D721Med (cell line): ENCODE measurements around the gene CORO1C.

Source experiments
- DNase-seq: peaks from one replicate; pipeline ENCODE4 v3.0.0; 2011; ENCODE audit warnings: low spot score; ENCODE audit not compliant: insufficient read length
- FAIRE-seq: peaks from 2 replicates; lab custom pipeline; 2011; peaks lifted over from hg19 to GRCh38; lab: Jason Lieb, UNC
- TF ChIP-seq, protein P1 (sequence below): IDR thresholded peaks from 2 replicates; pipeline ENCODE4 v1.5.1; 2012; ENCODE audit warnings: mild to moderate bottlenecking, control low read depth; ENCODE audit not compliant: insufficient read depth; ENCODE audit errors: missing control alignments

Gene CORO1C

GRCh38 chr12:108670066-108670631, 61.2 kb downstream of the CORO1C start:
- no peak for DNase-seq
- TF ChIP-seq, protein P1, sequence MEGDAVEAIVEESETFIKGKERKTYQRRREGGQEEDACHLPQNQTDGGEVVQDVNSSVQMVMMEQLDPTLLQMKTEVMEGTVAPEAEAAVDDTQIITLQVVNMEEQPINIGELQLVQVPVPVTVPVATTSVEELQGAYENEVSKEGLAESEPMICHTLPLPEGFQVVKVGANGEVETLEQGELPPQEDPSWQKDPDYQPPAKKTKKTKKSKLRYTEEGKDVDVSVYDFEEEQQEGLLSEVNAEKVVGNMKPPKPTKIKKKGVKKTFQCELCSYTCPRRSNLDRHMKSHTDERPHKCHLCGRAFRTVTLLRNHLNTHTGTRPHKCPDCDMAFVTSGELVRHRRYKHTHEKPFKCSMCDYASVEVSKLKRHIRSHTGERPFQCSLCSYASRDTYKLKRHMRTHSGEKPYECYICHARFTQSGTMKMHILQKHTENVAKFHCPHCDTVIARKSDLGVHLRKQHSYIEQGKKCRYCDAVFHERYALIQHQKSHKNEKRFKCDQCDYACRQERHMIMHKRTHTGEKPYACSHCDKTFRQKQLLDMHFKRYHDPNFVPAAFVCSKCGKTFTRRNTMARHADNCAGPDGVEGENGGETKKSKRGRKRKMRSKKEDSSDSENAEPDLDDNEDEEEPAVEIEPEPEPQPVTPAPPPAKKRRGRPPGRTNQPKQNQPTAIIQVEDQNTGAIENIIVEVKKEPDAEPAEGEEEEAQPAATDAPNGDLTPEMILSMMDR = no peak
- FAIRE-seq = no peak

GRCh38 chr12:108668542-108668941, 62.8 kb downstream of the CORO1C start:
- no peak for FAIRE-seq
- DNase-seq = no peak
- TF ChIP-seq, protein P1 = no peak

- no peak for FAIRE-seq
- no peak for DNase-seq
- TF ChIP-seq, protein P1 = no peak
These were observed 63.3 kb downstream of the CORO1C start for GRCh38 chr12:108668063-108668462.

DNA sequence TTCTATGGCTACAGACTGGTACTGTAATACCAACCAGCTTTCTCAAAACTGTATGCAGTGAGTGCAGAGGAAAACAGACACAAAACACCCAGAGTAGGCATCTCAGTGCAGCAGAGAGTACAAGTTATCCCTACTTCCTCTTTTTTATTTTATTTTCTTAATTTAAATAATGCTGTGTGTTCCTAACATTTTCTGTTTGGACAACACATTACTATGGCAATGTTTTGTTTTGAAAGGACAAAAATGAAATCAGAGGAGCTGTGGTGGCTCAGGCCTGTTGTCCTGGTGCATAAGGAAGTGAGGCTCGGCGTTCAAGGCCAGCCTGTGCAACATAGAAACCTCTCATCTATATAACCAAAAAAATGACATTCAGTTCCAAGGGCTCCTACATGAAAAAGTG, 64.0 kb downstream of the CORO1C start:
- DNase-seq (no peak), FAIRE-seq (no peak)
- TF ChIP-seq, protein P1 = no peak

DNA sequence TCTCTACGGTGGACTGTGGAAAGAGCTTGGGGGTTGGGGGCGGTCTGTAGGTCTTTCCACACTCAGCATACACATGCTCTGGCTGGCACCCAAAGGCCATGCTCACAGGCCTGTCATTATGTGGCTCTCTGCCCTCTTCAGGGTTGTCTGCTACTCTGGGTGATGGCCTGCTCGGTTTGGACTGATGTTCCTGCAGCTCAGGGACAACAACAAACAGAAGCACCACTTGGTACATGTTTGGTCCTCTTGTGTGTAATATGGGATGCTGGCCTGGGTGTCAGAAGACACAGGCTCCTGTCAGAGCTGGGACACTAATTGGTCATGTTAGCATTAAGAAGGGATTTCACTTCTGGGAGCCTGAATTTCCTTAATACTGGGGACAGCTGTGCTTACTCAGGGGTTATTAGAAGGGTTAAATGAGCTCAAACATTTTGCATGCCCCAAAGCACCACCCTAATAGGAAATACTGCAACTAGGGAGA, 64.9 kb downstream of the CORO1C start:
- FAIRE-seq = no peak
- TF ChIP-seq, protein P1 = no peak
- DNase-seq = no peak

DNA sequence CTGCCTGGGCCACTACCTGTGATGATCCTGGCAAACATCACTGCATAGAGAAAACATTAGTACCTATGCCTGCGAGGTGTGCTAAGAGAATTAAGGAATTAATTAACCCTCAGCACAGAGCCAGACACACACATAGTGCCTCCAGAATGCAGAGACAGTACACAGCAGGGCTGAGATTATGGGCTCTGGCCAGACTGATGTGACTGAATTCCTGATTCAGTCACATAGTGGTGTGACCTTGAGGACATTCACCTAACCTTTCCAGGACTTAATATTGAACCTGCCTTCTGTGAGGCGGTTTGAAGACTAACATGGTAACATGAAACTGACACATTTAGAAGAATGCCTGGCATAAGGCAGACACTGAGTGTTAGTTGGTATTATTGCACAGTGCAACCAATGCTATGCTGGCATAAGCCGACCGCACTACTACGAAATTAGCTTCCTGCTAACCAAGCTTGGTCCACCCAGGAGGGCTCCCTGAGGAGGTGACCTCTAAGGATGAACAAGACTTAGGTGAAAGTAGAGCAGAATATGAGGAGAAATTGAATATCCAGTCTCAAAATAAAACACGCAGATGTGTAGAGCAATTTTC, 65.6 kb downstream of the CORO1C start:
- no peak for FAIRE-seq
- DNase-seq = no peak
- TF ChIP-seq, protein P1 = no peak
